SK-N-SH treated with all-trans-retinoic acid at 6 μM for 48 hours (cell line): Measurements from ENCODE around the gene MCF2.
A peak's percentile ranks its signal among the peaks of the same experiment; 100 is the strongest.

Experiments
- ATAC-seq: fragments of 200-7000 bp; cut with Tn5 transposase; 3 replicates; pipeline ENCODE4 v1.9.1; 2020; ENCODE audit warnings: mild to moderate bottlenecking, moderate library complexity
- ARNTL ChIP-seq: fragments of 450-650 bp; formaldehyde crosslinking; IDR thresholded peaks from 2 replicates; pipeline ENCODE4 v1.5.0; 2020; ENCODE audit warnings: low read depth, mild to moderate bottlenecking, moderate library complexity, borderline replicate concordance
- CSDC2 ChIP-seq: fragments of 250-450 bp; sonication (Bioruptor Pico); IDR thresholded peaks from 2 replicates; pipeline ENCODE4 v1.5.0; 2020; ENCODE audit warnings: mild to moderate bottlenecking, moderate library complexity
- ESRRG ChIP-seq: fragments of 250-450 bp; sonication (Bioruptor Pico); IDR thresholded peaks from 2 replicates; pipeline ENCODE4 v1.6.1; 2021; ENCODE audit warnings: mild to moderate bottlenecking
- GLIS3 ChIP-seq: fragments of 250-450 bp; sonication (Bioruptor Pico); IDR thresholded peaks from 2 replicates; pipeline ENCODE4 v1.5.0; 2020; ENCODE audit warnings: mild to moderate bottlenecking, moderate library complexity
- ISL1 ChIP-seq: fragments of 250-450 bp; sonication (Bioruptor Pico); IDR thresholded peaks from 2 replicates; pipeline ENCODE4 v2.1.2; 2022; ENCODE audit warnings: mild to moderate bottlenecking, moderate library complexity
- OSR1 ChIP-seq: fragments of 250-450 bp; sonication (Bioruptor Pico); IDR thresholded peaks from 2 replicates; pipeline ENCODE4 v1.8.0; 2022; ENCODE audit warnings: moderate library complexity, mild to moderate bottlenecking, inconsistent platforms
- PPARA ChIP-seq: fragments of 250-450 bp; sonication (Bioruptor Pico); IDR thresholded peaks from 2 replicates; pipeline ENCODE4 v1.5.0; 2020; ENCODE audit warnings: mild to moderate bottlenecking, borderline replicate concordance
- RARB ChIP-seq: fragments of 250-450 bp; sonication (Bioruptor Pico); IDR thresholded peaks from 2 replicates; pipeline ENCODE4 v1.8.0; 2021; ENCODE audit warnings: mild to moderate bottlenecking, moderate library complexity
- SNAI2 ChIP-seq: fragments of 250-450 bp; sonication (Bioruptor Pico); IDR thresholded peaks from 2 replicates; pipeline ENCODE4 v1.5.0; 2020; ENCODE audit warnings: mild to moderate bottlenecking, moderate library complexity
- TCF4 ChIP-seq: fragments of 250-450 bp; sonication (Bioruptor Pico); IDR thresholded peaks from 2 replicates; pipeline ENCODE4 v1.8.0; 2021; ENCODE audit warnings: mild to moderate bottlenecking, moderate library complexity, borderline replicate concordance
- TOX ChIP-seq: fragments of 250-450 bp; sonication (Bioruptor Pico); IDR thresholded peaks from 2 replicates; pipeline ENCODE4 v1.8.0; 2021; ENCODE audit warnings: mild to moderate bottlenecking, moderate library complexity, borderline replicate concordance
- ZC3H10 ChIP-seq: fragments of 250-450 bp; sonication (Bioruptor Pico); IDR thresholded peaks from 2 replicates; pipeline ENCODE4 v1.5.1; 2021; ENCODE audit warnings: mild to moderate bottlenecking, moderate library complexity
- ZFP3 ChIP-seq: fragments of 250-450 bp; sonication (Bioruptor Pico); IDR thresholded peaks from 2 replicates; pipeline ENCODE4 v1.5.0; 2020; ENCODE audit warnings: mild to moderate bottlenecking, moderate library complexity
- ZNF565 ChIP-seq: fragments of 450-650 bp; formaldehyde crosslinking; conservative IDR thresholded peaks from 2 replicates; pipeline ENCODE4 v1.5.0; 2020; ENCODE audit warnings: low read depth, mild to moderate bottlenecking, moderate library complexity
- ZNF70 ChIP-seq: fragments of 450-650 bp; formaldehyde crosslinking; IDR thresholded peaks from 2 replicates; pipeline ENCODE4 v1.5.0; 2020; ENCODE audit warnings: mild to moderate bottlenecking, moderate library complexity
- ZNF8 ChIP-seq: fragments of 450-650 bp; formaldehyde crosslinking; IDR thresholded peaks from 2 replicates; pipeline ENCODE4 v1.5.0; 2020; ENCODE audit warnings: mild to moderate bottlenecking, moderate library complexity
- TF ChIP-seq, protein P1 (sequence below): fragments of 250-450 bp; sonication (Bioruptor Pico); IDR thresholded peaks from 2 replicates; pipeline ENCODE4 v1.5.1; 2021; ENCODE audit warnings: mild to moderate bottlenecking, moderate library complexity
- TF ChIP-seq, protein P2 (sequence below): fragments of 250-450 bp; sonication (Bioruptor Pico); IDR thresholded peaks from 2 replicates; pipeline ENCODE4 v1.8.0; 2020; ENCODE audit warnings: mild to moderate bottlenecking, moderate library complexity, borderline replicate concordance
- TF ChIP-seq, protein P3 (sequence below): fragments of 250-450 bp; sonication (Bioruptor Pico); IDR thresholded peaks from 2 replicates; pipeline ENCODE4 v1.8.0; 2021; ENCODE audit warnings: low read depth, mild to moderate bottlenecking, moderate library complexity, borderline replicate concordance
- TF ChIP-seq, protein P4 (sequence below): fragments of 250-450 bp; sonication (Bioruptor Pico); IDR thresholded peaks from 2 replicates; pipeline ENCODE4 v1.5.1; 2020; ENCODE audit warnings: low read depth, mild to moderate bottlenecking, moderate library complexity

Gene MCF2

DNA sequence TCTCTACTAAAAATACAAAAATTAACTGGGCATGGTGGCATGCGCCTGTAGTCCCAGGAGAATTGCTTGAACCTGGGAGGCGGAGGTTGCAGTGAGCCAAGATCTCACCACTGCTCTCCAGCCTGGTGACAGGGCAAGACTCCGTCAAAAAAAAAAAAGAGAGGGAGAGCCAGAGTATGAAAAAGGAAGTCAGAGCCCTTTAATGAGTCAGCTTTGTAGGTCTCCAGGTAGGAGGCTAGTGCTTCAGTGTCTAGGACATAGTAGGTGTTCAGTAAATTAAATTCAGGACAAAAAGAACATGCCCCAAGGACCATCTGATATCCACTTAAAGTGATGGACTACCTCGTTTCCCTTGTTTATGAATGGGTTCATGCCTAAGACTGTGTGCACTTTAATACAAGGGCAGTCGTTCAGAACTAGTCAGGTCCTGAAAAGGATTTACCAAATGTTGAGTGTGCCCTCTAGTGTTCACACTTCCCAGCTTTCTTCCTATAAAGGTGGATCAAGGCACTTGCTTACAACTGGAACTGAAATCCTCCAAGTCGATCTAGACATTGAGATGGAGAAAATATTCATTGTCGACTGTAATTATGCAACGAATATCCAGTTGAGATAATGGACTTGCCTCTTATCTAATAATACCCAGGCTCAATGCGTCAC, 148.5 kb downstream of the MCF2 start:
- no peak for TF ChIP-seq PPARA (CRISPR knock-in tag)
- ATAC-seq: peak; percentile 86

DNA sequence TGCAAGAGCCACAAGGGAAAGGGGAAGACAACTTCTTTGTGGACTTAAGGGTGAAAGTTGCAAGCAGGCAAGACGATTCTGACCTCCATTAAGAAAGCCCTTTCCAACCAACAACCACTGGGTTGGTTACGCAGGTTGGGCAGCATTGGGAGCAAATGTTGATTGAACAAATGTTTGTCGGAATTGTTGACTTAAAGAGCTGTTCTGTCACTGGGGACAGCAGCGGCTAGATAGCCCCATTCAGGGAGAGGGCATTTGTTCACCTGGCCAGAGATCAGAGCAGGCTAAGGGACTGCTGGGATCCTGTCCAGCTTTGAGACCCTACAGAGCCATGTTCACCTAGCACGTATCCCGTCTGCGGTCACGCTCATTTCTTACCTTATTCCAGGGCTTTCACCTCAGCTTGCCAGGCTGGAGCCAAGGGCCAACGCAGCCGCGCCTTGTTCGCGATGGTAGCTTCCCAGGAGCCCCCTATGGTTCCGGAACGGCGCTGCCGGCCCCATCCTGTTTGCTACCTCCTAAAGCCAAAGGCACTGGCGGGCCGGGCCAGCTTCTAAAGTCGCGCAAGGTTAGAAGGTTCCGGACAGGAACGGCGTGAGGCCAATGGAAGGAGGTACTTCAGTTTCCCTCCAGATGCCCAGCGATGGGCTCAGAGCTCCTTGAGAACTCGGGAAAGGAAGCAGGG, 152.8 kb downstream of the MCF2 start:
- TF ChIP-seq ZNF8 (CRISPR knock-in tag): no peak
- no peak for TF ChIP-seq RARB (CRISPR knock-in tag)
- TF ChIP-seq, protein P1, sequence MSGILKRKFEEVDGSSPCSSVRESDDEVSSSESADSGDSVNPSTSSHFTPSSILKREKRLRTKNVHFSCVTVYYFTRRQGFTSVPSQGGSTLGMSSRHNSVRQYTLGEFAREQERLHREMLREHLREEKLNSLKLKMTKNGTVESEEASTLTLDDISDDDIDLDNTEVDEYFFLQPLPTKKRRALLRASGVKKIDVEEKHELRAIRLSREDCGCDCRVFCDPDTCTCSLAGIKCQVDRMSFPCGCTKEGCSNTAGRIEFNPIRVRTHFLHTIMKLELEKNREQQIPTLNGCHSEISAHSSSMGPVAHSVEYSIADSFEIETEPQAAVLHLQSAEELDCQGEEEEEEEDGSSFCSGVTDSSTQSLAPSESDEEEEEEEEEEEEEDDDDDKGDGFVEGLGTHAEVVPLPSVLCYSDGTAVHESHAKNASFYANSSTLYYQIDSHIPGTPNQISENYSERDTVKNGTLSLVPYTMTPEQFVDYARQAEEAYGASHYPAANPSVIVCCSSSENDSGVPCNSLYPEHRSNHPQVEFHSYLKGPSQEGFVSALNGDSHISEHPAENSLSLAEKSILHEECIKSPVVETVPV (CRISPR knock-in tag): no peak
- TF ChIP-seq ZFP3 (CRISPR knock-in tag): no peak
- TF ChIP-seq TOX: no peak
- no peak for TF ChIP-seq GLIS3 (CRISPR knock-in tag)
- no peak for TF ChIP-seq OSR1 (CRISPR knock-in tag)
- TF ChIP-seq, protein P2, sequence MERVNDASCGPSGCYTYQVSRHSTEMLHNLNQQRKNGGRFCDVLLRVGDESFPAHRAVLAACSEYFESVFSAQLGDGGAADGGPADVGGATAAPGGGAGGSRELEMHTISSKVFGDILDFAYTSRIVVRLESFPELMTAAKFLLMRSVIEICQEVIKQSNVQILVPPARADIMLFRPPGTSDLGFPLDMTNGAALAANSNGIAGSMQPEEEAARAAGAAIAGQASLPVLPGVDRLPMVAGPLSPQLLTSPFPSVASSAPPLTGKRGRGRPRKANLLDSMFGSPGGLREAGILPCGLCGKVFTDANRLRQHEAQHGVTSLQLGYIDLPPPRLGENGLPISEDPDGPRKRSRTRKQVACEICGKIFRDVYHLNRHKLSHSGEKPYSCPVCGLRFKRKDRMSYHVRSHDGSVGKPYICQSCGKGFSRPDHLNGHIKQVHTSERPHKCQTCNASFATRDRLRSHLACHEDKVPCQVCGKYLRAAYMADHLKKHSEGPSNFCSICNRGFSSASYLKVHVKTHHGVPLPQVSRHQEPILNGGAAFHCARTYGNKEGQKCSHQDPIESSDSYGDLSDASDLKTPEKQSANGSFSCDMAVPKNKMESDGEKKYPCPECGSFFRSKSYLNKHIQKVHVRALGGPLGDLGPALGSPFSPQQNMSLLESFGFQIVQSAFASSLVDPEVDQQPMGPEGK (CRISPR knock-in tag): no peak
- no peak for TF ChIP-seq ZNF565
- TF ChIP-seq PPARA (CRISPR knock-in tag): no peak
- TF ChIP-seq, protein P3, sequence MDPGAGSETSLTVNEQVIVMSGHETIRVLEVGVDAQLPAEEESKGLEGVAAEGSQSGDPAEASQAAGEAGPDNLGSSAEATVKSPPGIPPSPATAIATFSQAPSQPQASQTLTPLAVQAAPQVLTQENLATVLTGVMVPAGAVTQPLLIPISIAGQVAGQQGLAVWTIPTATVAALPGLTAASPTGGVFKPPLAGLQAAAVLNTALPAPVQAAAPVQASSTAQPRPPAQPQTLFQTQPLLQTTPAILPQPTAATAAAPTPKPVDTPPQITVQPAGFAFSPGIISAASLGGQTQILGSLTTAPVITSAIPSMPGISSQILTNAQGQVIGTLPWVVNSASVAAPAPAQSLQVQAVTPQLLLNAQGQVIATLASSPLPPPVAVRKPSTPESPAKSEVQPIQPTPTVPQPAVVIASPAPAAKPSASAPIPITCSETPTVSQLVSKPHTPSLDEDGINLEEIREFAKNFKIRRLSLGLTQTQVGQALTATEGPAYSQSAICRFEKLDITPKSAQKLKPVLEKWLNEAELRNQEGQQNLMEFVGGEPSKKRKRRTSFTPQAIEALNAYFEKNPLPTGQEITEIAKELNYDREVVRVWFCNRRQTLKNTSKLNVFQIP (CRISPR knock-in tag): no peak
- TF ChIP-seq SNAI2 (CRISPR knock-in tag): no peak
- TF ChIP-seq, protein P4, sequence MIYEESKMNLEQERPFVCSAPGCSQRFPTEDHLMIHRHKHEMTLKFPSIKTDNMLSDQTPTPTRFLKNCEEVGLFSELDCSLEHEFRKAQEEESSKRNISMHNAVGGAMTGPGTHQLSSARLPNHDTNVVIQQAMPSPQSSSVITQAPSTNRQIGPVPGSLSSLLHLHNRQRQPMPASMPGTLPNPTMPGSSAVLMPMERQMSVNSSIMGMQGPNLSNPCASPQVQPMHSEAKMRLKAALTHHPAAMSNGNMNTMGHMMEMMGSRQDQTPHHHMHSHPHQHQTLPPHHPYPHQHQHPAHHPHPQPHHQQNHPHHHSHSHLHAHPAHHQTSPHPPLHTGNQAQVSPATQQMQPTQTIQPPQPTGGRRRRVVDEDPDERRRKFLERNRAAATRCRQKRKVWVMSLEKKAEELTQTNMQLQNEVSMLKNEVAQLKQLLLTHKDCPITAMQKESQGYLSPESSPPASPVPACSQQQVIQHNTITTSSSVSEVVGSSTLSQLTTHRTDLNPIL (CRISPR knock-in tag): no peak
- TF ChIP-seq ISL1: no peak
- TF ChIP-seq ESRRG (CRISPR knock-in tag): no peak
- TF ChIP-seq CSDC2 (CRISPR knock-in tag): no peak
- ATAC-seq: no peak

DNA sequence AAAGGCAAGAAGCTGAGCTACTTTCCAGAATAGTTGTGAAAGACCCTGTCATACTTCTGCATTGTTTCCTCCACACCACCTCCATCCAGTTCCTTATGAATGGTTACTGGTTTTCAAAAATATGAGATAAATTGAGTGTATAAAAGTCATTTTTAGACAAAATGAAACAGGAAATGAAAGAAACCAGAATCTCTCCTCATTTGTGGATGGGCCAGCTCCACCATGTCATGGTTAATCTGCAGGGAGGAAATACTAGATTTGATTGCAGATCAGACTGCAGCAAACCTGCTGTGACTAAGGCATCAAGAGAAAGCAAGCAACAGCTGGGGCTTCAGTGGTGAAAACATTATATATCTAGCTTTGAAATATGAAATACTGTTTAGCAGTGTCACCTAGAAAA, 153.6 kb downstream of the MCF2 start:
- no peak for ATAC-seq
- no peak for TF ChIP-seq ZFP3 (CRISPR knock-in tag)
- TF ChIP-seq, protein P4 (CRISPR knock-in tag): no peak
- TF ChIP-seq, protein P2 (CRISPR knock-in tag): no peak
- TF ChIP-seq ZC3H10 (CRISPR knock-in tag): no peak
- no peak for TF ChIP-seq PPARA (CRISPR knock-in tag)
- no peak for TF ChIP-seq ARNTL (CRISPR knock-in tag)
- no peak for TF ChIP-seq ESRRG (CRISPR knock-in tag)
- no peak for TF ChIP-seq CSDC2 (CRISPR knock-in tag)
- TF ChIP-seq, protein P1 (CRISPR knock-in tag): no peak
- TF ChIP-seq OSR1 (CRISPR knock-in tag): no peak
- TF ChIP-seq TCF4 (CRISPR knock-in tag): no peak
- TF ChIP-seq TOX: no peak
- TF ChIP-seq ZNF70 (CRISPR knock-in tag): no peak
- no peak for TF ChIP-seq ZNF8 (CRISPR knock-in tag)
